ENCODE data around the gene MPP4. TPM values are rescaled to one million over a fixed set of nuclear protein-coding genes. Genes with fewer than 3 reads are reported as not detected.

MPP4 gene
- polyA plus RNA-seq, 2 donors = 0.01 TPM; not detected in 1

DNA sequence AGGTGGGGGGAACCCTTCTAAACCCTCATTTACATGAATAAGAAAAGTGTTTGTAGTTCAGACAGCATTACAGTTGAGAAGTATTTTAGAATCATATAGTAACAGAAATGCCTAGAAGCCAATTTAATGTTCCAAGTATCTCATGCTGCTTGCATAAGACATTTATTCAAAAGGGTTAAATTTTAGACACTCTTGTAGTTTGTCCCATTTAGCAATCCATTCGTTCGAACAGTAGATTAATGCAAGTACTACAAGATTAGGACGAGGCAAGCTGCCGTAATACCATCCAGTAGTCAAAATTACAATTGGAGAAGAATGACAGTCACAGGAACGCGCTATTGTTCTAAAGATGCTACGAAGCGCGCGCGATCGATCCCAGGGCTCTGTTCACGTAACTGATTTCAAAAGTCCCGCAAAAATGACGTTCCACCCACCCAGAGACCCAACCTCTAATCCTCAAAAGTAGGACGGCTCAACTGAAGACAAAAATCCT, 56.3 kb downstream of the MPP4 start:
- Histone ChIP-seq H3K27me3 (ENCODE audit: control insufficient read depth in 1 of 2, insufficient read depth in 2 of 2, low read length in 2 of 2) (no peaks in the 10 kb centered on the region), H3K36me3 (ENCODE audit: control insufficient read depth in 2 of 2, insufficient read depth in 2 of 2, low read length in 1 of 2) (peaks cover 2 to 3% of the 10 kb centered on the region in 2 donors), H3K27ac (ENCODE audit: low read depth in 2 of 2, low read length in 1 of 2) (peak overlapping the region; percentile 96 to 98), H3K9me3 (ENCODE audit: control insufficient read depth in 2 of 2, insufficient read depth in 1 of 2, low read depth in 1 of 2, low read length in 1 of 2) (no peaks in the 10 kb centered on the region), H3K4me3 (ENCODE audit: low read depth in 1 of 2, low read length in 2 of 2) (peak overlapping the region; percentile 89 to 92), H3K4me1 (ENCODE audit: control insufficient read depth in 2 of 2, insufficient read depth in 2 of 2, low read length in 1 of 2) (no peaks in the 10 kb centered on the region)
- WGBS, 2 donors = 0 to 1% methylated on average over 16 of the region's 16 CpGs

DNA sequence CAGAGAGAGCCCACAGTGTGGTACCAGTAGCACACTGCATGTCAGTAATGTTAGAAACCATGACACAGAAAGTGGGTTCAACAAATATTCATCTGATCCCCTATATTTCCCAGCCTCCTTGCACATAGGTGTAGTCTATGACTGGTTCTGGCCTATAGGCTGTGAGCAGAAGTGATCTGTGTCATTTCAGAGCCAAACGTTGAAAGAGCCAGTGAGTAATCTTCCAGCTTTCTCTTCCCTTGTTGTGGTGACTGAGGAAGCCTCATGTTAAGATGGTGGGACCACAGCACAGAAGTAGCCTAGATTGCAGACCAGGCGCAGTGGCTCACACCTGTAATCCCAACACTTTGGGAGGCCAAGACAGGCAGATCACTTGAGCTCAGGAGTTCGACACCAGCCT, 59.2 kb downstream of the MPP4 start:
- 75 to 83% methylated on average over 3 of the region's 3 CpGs for WGBS, 2 donors
- Histone ChIP-seq H3K27ac (ENCODE audit: low read depth in 2 of 2, low read length in 1 of 2) (no peak overlapping the region), H3K4me3 (ENCODE audit: low read depth in 1 of 2, low read length in 2 of 2) (no peak overlapping the region), H3K36me3 (ENCODE audit: control insufficient read depth in 2 of 2, insufficient read depth in 2 of 2, low read length in 1 of 2) (peaks cover 2 to 3% of the 10 kb centered on the region in 2 donors), H3K9me3 (ENCODE audit: control insufficient read depth in 2 of 2, insufficient read depth in 1 of 2, low read depth in 1 of 2, low read length in 1 of 2) (no peaks in the 10 kb centered on the region), H3K27me3 (ENCODE audit: control insufficient read depth in 1 of 2, insufficient read depth in 2 of 2, low read length in 2 of 2) (no peaks in the 10 kb centered on the region), H3K4me1 (ENCODE audit: control insufficient read depth in 2 of 2, insufficient read depth in 2 of 2, low read length in 1 of 2) (no peaks in the 10 kb centered on the region)

DNA sequence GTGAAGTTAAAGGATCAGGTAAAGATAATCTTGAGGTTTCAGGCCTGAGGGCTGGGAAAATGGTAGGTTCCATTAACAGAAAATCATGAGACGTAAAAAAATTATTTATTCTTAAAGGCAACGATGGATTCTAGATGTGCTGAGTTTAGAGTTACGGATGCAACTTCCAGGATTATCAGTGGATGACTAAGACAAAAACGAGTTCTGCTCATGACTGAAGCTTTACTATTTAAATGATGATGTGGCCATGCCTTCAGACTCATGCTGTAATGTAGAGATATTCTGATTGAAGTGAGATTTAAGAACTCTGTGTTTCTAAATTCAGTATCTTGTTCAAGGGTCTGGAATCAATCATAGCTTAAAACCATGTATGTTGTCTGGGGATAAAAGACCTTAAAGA, 60.1 kb downstream of the MPP4 start:
- H3K4me1 ChIP-seq (ENCODE audit: control insufficient read depth in 2 of 2, insufficient read depth in 2 of 2, low read length in 1 of 2) = no peaks in the 10 kb centered on the region
- no peaks in the 10 kb centered on the region for H3K9me3 ChIP-seq (ENCODE audit: control insufficient read depth in 2 of 2, insufficient read depth in 1 of 2, low read depth in 1 of 2, low read length in 1 of 2)
- no peak overlapping the region for H3K27ac ChIP-seq (ENCODE audit: low read depth in 2 of 2, low read length in 1 of 2)
- no peaks in the 10 kb centered on the region for H3K27me3 ChIP-seq (ENCODE audit: control insufficient read depth in 1 of 2, insufficient read depth in 2 of 2, low read length in 2 of 2)
- peaks cover 2 to 7% of the 10 kb centered on the region in 2 donors for H3K36me3 ChIP-seq (ENCODE audit: control insufficient read depth in 2 of 2, insufficient read depth in 2 of 2, low read length in 1 of 2)
- no peak overlapping the region for H3K4me3 ChIP-seq (ENCODE audit: low read depth in 1 of 2, low read length in 2 of 2)
- 69 to 75% methylated on average over 4 of the region's 4 CpGs for WGBS, 2 donors

DNA sequence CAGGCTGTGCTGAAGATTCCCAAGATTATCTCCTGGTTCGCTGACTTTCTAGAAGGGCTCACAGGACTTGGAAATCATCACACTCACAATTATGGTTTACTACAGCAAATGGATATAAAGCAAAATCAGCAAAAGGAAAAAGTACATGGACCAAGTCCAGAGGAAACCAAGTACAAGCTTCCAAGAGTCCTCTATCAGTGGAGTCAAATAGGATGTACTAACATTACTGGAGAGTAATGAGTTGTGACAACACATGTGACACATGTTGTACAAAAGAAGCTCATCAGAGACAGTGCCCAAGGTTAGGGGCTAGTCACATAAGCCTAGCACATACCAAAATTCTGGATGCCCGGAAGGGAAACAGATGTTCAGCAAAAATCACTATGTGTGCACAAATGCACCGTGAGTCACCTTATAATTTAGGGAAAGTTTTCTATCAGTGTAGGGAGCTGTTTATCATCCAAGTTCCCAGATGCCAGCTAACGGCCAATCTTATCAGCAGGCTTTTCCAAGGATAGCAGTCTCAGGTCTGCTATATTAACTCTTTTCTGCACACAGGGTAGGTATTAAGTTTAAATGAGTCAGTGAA, 64.7 kb downstream of the MPP4 start:
- H3K36me3 ChIP-seq (ENCODE audit: control insufficient read depth in 2 of 2, insufficient read depth in 2 of 2, low read length in 1 of 2) = peaks cover 2 to 11% of the 10 kb centered on the region in 2 donors
- no peaks in the 10 kb centered on the region for H3K9me3 ChIP-seq (ENCODE audit: control insufficient read depth in 2 of 2, insufficient read depth in 1 of 2, low read depth in 1 of 2, low read length in 1 of 2)
- no peak overlapping the region for H3K4me3 ChIP-seq (ENCODE audit: low read depth in 1 of 2, low read length in 2 of 2)
- H3K27me3 ChIP-seq (ENCODE audit: control insufficient read depth in 1 of 2, insufficient read depth in 2 of 2, low read length in 2 of 2) = no peaks in the 10 kb centered on the region
- no peaks in the 10 kb centered on the region for H3K4me1 ChIP-seq (ENCODE audit: control insufficient read depth in 2 of 2, insufficient read depth in 2 of 2, low read length in 1 of 2)
- no peak overlapping the region for H3K27ac ChIP-seq (ENCODE audit: low read depth in 2 of 2, low read length in 1 of 2)
- 86 to 88% methylated on average over 4 of the region's 4 CpGs for WGBS, 2 donors

DNA sequence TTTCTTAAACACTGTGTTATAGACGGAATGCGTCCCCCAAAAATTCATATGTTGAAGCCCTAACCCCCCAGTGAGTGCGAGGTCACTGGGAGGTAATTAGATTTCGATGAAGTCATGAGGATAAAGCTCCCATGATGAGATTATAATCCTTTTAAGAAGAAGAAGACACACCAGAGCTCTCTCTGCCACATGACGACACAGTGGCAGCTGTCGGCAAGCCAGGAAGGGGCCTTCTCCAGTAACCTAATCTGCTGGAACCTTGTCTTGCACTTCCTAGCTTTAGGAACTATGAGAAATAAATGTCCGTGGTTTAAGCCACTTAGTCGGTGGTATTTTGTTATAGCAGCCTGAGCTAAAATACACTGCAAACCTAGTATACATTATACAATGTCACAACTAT, 67.4 kb downstream of the MPP4 start:
- H3K9me3 ChIP-seq (ENCODE audit: control insufficient read depth in 2 of 2, insufficient read depth in 1 of 2, low read depth in 1 of 2, low read length in 1 of 2) = no peaks in the 10 kb centered on the region
- H3K36me3 ChIP-seq (ENCODE audit: control insufficient read depth in 2 of 2, insufficient read depth in 2 of 2, low read length in 1 of 2) = peaks cover 3 to 7% of the 10 kb centered on the region in 2 donors
- no peak overlapping the region for H3K4me3 ChIP-seq (ENCODE audit: low read depth in 1 of 2, low read length in 2 of 2)
- no peak overlapping the region for H3K27ac ChIP-seq (ENCODE audit: low read depth in 2 of 2, low read length in 1 of 2)
- 94% methylated on average over 8 of the region's 8 CpGs for WGBS, 2 donors
- no peaks in the 10 kb centered on the region for H3K4me1 ChIP-seq (ENCODE audit: control insufficient read depth in 2 of 2, insufficient read depth in 2 of 2, low read length in 1 of 2)
- H3K27me3 ChIP-seq (ENCODE audit: control insufficient read depth in 1 of 2, insufficient read depth in 2 of 2, low read length in 2 of 2) = no peaks in the 10 kb centered on the region

DNA sequence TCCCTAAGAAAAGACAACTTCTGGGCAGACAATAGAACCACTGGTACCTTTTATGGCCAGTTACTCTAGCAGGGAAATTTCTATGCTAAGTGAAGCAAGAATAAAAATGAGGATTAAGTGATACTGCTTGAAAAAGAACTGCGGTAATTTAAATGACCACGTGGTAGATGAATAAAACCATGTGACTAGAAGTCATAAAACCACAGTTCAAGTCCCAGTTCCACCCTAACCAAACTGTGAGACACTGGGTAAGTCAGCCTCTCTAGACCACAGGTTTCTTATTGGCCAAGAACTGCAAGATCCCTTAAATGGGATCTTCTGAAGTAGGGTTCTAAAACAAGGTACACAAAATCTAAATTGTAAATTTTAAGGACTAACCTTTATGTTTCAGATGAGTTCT, 67.9 kb downstream of the MPP4 start:
- 72 to 82% methylated on average over 2 of the region's 2 CpGs for WGBS, 2 donors
- no peaks in the 10 kb centered on the region for H3K4me1 ChIP-seq (ENCODE audit: control insufficient read depth in 2 of 2, insufficient read depth in 2 of 2, low read length in 1 of 2)
- H3K36me3 ChIP-seq (ENCODE audit: control insufficient read depth in 2 of 2, insufficient read depth in 2 of 2, low read length in 1 of 2) = peaks cover 3 to 7% of the 10 kb centered on the region in 2 donors

DNA sequence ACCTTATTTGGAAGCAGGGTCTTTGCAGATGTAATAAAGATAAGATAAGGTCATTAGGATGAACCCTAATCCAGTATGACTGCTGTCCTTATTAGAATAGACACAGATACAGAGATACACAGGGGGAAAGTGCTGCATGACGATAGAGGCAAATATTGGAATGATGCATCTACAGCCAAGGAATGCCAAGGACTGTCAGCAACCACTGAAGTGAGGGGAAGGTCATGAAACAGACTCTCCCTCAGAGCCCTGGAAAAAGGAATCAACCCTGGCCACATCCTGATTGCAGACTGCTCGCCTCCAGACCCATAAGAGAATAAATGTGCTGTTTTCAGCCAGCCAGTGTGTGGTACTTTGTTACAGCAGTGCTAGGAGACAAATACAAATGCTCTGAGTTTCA, 69.9 kb downstream of the MPP4 start:
- Histone ChIP-seq H3K27me3 (ENCODE audit: control insufficient read depth in 1 of 2, insufficient read depth in 2 of 2, low read length in 2 of 2) (no peaks in the 10 kb centered on the region), H3K27ac (ENCODE audit: low read depth in 2 of 2, low read length in 1 of 2) (no peak overlapping the region), H3K4me3 (ENCODE audit: low read depth in 1 of 2, low read length in 2 of 2) (no peak overlapping the region), H3K36me3 (ENCODE audit: control insufficient read depth in 2 of 2, insufficient read depth in 2 of 2, low read length in 1 of 2) (peaks cover 3 to 5% of the 10 kb centered on the region in 2 donors), H3K4me1 (ENCODE audit: control insufficient read depth in 2 of 2, insufficient read depth in 2 of 2, low read length in 1 of 2) (no peaks in the 10 kb centered on the region), H3K9me3 (ENCODE audit: control insufficient read depth in 2 of 2, insufficient read depth in 1 of 2, low read depth in 1 of 2, low read length in 1 of 2) (no peaks in the 10 kb centered on the region)
- 92 to 95% methylated on average over 2 of the region's 2 CpGs for WGBS, 2 donors

More for the DNA sequence above, 67.9 kb downstream of the MPP4 start:
- Histone ChIP-seq H3K27me3 (ENCODE audit: control insufficient read depth in 1 of 2, insufficient read depth in 2 of 2, low read length in 2 of 2) (no peaks in the 10 kb centered on the region), H3K27ac (ENCODE audit: low read depth in 2 of 2, low read length in 1 of 2) (no peak overlapping the region), H3K9me3 (ENCODE audit: control insufficient read depth in 2 of 2, insufficient read depth in 1 of 2, low read depth in 1 of 2, low read length in 1 of 2) (no peaks in the 10 kb centered on the region), H3K4me3 (ENCODE audit: low read depth in 1 of 2, low read length in 2 of 2) (no peak overlapping the region)

DNA sequence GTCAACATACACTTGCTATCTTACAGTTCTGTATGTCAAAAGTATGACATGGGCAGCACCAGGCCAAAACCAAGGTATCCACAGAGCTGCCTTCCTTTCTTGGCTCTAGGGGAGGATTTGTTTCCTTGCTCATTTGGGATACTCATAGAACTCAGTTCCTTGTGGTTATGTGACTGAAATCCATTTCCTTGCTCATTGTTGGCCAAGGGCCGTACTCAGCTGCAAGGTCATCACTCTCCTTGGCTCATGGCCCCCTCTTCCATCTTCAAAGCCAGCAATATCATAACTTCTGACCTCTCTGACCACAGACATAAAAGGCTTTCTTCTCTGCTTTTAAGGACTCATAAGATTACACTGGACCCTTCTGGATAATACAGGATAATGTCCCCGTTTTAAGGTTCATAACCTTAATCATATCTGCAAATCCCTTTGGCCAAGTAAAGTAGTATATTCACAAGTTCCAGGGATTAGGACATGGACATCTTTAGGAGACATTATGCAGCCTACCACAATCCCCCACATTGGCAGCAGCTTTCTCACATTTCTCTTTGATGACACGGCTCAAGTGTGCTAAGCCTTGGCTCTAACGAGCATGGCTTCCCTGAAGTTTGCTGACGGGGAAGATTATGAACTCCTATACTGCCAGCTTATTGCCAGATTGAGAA, 76.0 kb downstream of the MPP4 start:
- Histone ChIP-seq H3K36me3 (ENCODE audit: control insufficient read depth in 2 of 2, insufficient read depth in 2 of 2, low read length in 1 of 2) (peaks cover 0 to 4% of the 10 kb centered on the region in 2 donors), H3K27ac (ENCODE audit: low read depth in 2 of 2, low read length in 1 of 2) (no peak overlapping the region), H3K9me3 (ENCODE audit: control insufficient read depth in 2 of 2, insufficient read depth in 1 of 2, low read depth in 1 of 2, low read length in 1 of 2) (no peaks in the 10 kb centered on the region), H3K27me3 (ENCODE audit: control insufficient read depth in 1 of 2, insufficient read depth in 2 of 2, low read length in 2 of 2) (no peaks in the 10 kb centered on the region), H3K4me1 (ENCODE audit: control insufficient read depth in 2 of 2, insufficient read depth in 2 of 2, low read length in 1 of 2) (no peaks in the 10 kb centered on the region), H3K4me3 (ENCODE audit: low read depth in 1 of 2, low read length in 2 of 2) (no peak overlapping the region)
- WGBS, 2 donors = 83 to 88% methylated on average over 5 of the region's 5 CpGs

DNA sequence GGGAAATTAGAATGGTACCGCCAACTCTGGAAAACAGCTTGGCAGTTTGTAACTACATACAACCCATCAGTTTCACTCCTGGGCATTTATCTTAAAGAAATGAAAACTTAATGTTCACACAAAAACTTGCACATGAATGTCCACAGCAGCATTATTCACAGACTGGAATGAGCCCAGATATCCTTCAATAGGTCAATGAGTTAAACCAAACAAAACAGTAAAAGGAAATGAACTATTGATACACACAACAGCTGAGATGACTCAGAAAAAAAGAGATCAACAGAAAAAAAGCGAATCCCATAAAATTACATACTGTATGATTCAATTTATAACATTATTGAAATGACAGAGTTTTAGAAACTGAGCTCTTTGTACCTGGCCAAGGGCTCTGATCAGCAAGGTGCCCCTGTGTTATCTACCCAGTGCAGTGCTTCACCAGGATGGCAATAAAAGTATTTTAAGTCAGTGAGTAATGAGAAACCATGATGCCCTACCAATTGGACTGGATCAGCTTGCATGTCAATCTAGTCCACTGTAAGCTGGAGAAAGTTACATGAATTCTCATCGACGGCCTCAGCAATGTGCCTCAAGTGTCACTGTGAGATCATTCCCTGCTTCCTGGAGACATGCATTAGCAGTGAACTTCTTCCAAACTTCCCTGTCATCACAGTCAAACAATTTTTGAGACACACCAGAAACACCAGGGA, 77.0 kb downstream of the MPP4 start:
- H3K4me3 ChIP-seq (ENCODE audit: low read depth in 1 of 2, low read length in 2 of 2) = no peak overlapping the region
- H3K9me3 ChIP-seq (ENCODE audit: control insufficient read depth in 2 of 2, insufficient read depth in 1 of 2, low read depth in 1 of 2, low read length in 1 of 2) = no peaks in the 10 kb centered on the region
- H3K36me3 ChIP-seq (ENCODE audit: control insufficient read depth in 2 of 2, insufficient read depth in 2 of 2, low read length in 1 of 2) = peaks cover 0 to 4% of the 10 kb centered on the region in 2 donors
- H3K4me1 ChIP-seq (ENCODE audit: control insufficient read depth in 2 of 2, insufficient read depth in 2 of 2, low read length in 1 of 2) = no peaks in the 10 kb centered on the region
- 87 to 98% methylated on average over 4 of the region's 4 CpGs for WGBS, 2 donors
- H3K27me3 ChIP-seq (ENCODE audit: control insufficient read depth in 1 of 2, insufficient read depth in 2 of 2, low read length in 2 of 2) = no peaks in the 10 kb centered on the region
- H3K27ac ChIP-seq (ENCODE audit: low read depth in 2 of 2, low read length in 1 of 2) = no peak overlapping the region

All from esophagus (tissue), 2 donors.